Kidney epithelial cell (primary cell): ENCODE data around the gene TRAPPC3. TPM values are rescaled to one million over a fixed set of nuclear protein-coding genes. Genes with fewer than 3 reads are reported as not detected.
A peak's percentile ranks its signal among the peaks of the same experiment; 100 is the strongest.
"Not testable (repeated sequence)": the region's sequence is repeated elsewhere in the genome, so short reads cannot be mapped to it uniquely, and the experiment has no call there.

ENCODE experiments used
- DNase-seq: peaks from one replicate; pipeline ENCODE4 v3.0.0-alpha.2; 2010; ENCODE audit warnings: low read depth
- H3K27me3 ChIP-seq: 2 replicates; pipeline ENCODE4 v1.6.0; 2011; ENCODE audit warnings: low read length; ENCODE audit not compliant: control insufficient read depth, insufficient read depth
- H3K36me3 ChIP-seq: 2 replicates; pipeline ENCODE4 v1.5.1; 2011; ENCODE audit warnings: low read length; ENCODE audit not compliant: control insufficient read depth, insufficient read depth
- H3K4me3 ChIP-seq: 2 replicates; pipeline ENCODE4 v1.5.1; 2011; ENCODE audit warnings: low read depth, mild to moderate bottlenecking, control low read depth, low read length
- CTCF ChIP-seq: IDR thresholded peaks from 2 replicates; pipeline ENCODE4 v1.5.1; 2011; ENCODE audit warnings: mild to moderate bottlenecking, moderate library complexity, low read length, control low read depth, inconsistent platforms; ENCODE audit not compliant: insufficient read depth, poor library complexity, severe bottlenecking
- total RNA-seq: library from RNA; depleted of rRNA; stranded (reverse); fragments of >200 nt; gene quantifications from 2 replicates; pipeline ENCODE4 v1.2.3, GENCODE V29; 2015

TRAPPC3 gene
- 105 TPM in 2 replicates for total RNA-seq

- DNase-seq = peak; percentile 98
- H3K4me3 ChIP-seq = peak within 1 kb of the TSS; percentile 77
- TF ChIP-seq CTCF = peak; percentile 97
- no peaks in the 10 kb centered on the region for H3K27me3 ChIP-seq
- no peaks in the 10 kb centered on the region for H3K36me3 ChIP-seq
Observed at GRCh38 chr1:36149237-36149972, at the start of gene TRAPPC3. Gene TRAPPC3, minus strand, starts transcription at chr1:36149486. Its CDS starts 108 bp downstream, at chr1:36149378.

GRCh38 chr1:36198641-36199040 lies 49.4 kb upstream of the TRAPPC3 start:
- H3K4me3 ChIP-seq = no peak overlapping the region
- no peaks in the 10 kb centered on the region for H3K36me3 ChIP-seq
- no peak for DNase-seq
- no peaks in the 10 kb centered on the region for H3K27me3 ChIP-seq
- TF ChIP-seq CTCF = no peak

- not testable (repeated sequence) for H3K36me3 ChIP-seq, H3K4me3 ChIP-seq, DNase-seq, H3K27me3 ChIP-seq
Observed at GRCh38 chr1:36196805-36197204, 47.5 kb upstream of the TRAPPC3 start.

GRCh38 chr1:36187800-36188593 lies 38.7 kb upstream of the TRAPPC3 start:
- Histone ChIP-seq H3K36me3 (no peaks in the 10 kb centered on the region), H3K27me3 (no peaks in the 10 kb centered on the region), H3K4me3 (no peak overlapping the region)
- peak; percentile 86 for TF ChIP-seq CTCF
- peak; percentile 44 for DNase-seq

- TF ChIP-seq CTCF = no peak
- no peak for DNase-seq
Observed at GRCh38 chr1:36183309-36183856, 34.1 kb upstream of the TRAPPC3 start.

GRCh38 chr1:36182734-36183133 lies 33.4 kb upstream of the TRAPPC3 start:
- Histone ChIP-seq H3K4me3 (no peak overlapping the region), H3K36me3 (peaks cover 5% of the 10 kb centered on the region), H3K27me3 (no peaks in the 10 kb centered on the region)
- no peak for TF ChIP-seq CTCF
- no peak for DNase-seq

More at GRCh38 chr1:36183309-36183856, 34.1 kb upstream of the TRAPPC3 start:
- Histone ChIP-seq H3K27me3 (no peaks in the 10 kb centered on the region), H3K4me3 (no peak overlapping the region), H3K36me3 (peaks cover 4% of the 10 kb centered on the region)
